Measurements from ENCODE around the gene CEP152. TPM values are rescaled to one million over a fixed set of nuclear protein-coding genes. Genes with fewer than 3 reads are reported as not detected.

CEP152 gene
- total and polyA plus RNA-seq, 10 of the 15 experiments (the other 5 are each of a cell fraction or from before 2014, with no cell fraction given), result 5.3 to 22.6 (median 14.2) TPM

GRCh38 chr15:48781481-48782081, 29.3 kb downstream of the CEP152 start (continued):
- no peak for TF ChIP-seq SKIL (IDR thresholded peaks at IDR 0.05; ENCODE audit: low read depth, poor library complexity, severe bottlenecking)
- TF ChIP-seq TCF12 (IDR thresholded peaks at IDR 0.05; ENCODE audit: low read depth, low read length), result no peak
- TF ChIP-seq ZNF24 (IDR thresholded peaks at IDR 0.05), result no peak
- no peak for TF ChIP-seq SP1 (IDR thresholded peaks at IDR 0.05; ENCODE audit: low read depth, low read length)
- TF ChIP-seq E2F8 (IDR thresholded peaks at IDR 0.05; ENCODE audit: low read depth, partially characterized antibody), result no peak
- no peak for TF ChIP-seq RCOR1 (conservative IDR thresholded peaks at IDR 0.05; ENCODE audit: low read depth, low read length)

- SMC1A ChIA-PET (ENCODE audit: uncharacterized antibody, unreplicated experiment), result no interaction called here
- CTCF ChIA-PET, result no interaction called here
- TF ChIP-seq BCLAF1 (IDR thresholded peaks at IDR 0.05) (no peak), MTA2 (IDR thresholded peaks at IDR 0.05; ENCODE audit: low read depth) (no peak), ZBTB33 (IDR thresholded peaks at IDR 0.05) (no peak), BACH1 (IDR thresholded peaks at IDR 0.05; ENCODE audit: borderline replicate concordance) (no peak), PAX8 (IDR thresholded peaks at IDR 0.05) (no peak), MYB (IDR thresholded peaks at IDR 0.05; ENCODE audit: borderline replicate concordance, low read depth, low read length) (no peak), JUND (IDR thresholded peaks at IDR 0.05; ENCODE audit: low read depth, low read length) (no peak), POLR2AphosphoS5 (IDR thresholded peaks at IDR 0.05; ENCODE audit: low read length) (no peak)
These were observed 29.9 kb downstream of the CEP152 start for GRCh38 chr15:48781017-48781416.

More at GRCh38 chr15:48781017-48781416, 29.9 kb downstream of the CEP152 start:
- Histone ChIP-seq H3K4me2 (ENCODE audit: control insufficient read depth, insufficient read depth) (no peak overlapping the region), H3K79me2 (ENCODE audit: control insufficient read depth, insufficient read depth, low read length) (no peaks in the 10 kb centered on the region), H3K27me3 (replicated peaks in 1 of 2; ENCODE audit: control insufficient read depth in 2 of 2, insufficient read depth in 2 of 2, low read length in 1 of 2) (no peaks in the 10 kb centered on the region), H3K4me1 (ENCODE audit: control insufficient read depth, insufficient read depth, low read length) (no peaks in the 10 kb centered on the region), H3K9me3 (replicated peaks; ENCODE audit: control insufficient read depth, insufficient read depth, low read length) (no peaks in the 10 kb centered on the region), H3K9ac (ENCODE audit: control insufficient read depth, insufficient read depth, low read length) (no peak overlapping the region), H3K4me3 (no peak overlapping the region), H3K27ac (ENCODE audit: control insufficient read depth, insufficient read depth) (no peak overlapping the region), H3K36me3 (ENCODE audit: control insufficient read depth in 2 of 2, insufficient read depth in 2 of 2, low read length in 1 of 2) (peaks cover 3 to 9% of the 10 kb centered on the region in 2 experiments), H4K20me1 (ENCODE audit: control insufficient read depth, insufficient read depth) (no peaks in the 10 kb centered on the region), H2AFZ (ENCODE audit: control insufficient read depth, low read depth, low read length) (no peak overlapping the region)
- ATAC-seq (no peak), DNase-seq (ENCODE audit: low read depth, low spot score) (no peak), FAIRE-seq (no peak)
- ChIA-PET POLR2A (no interaction called here), RAD21 (ENCODE audit: unreplicated experiment) (no interaction called here)
- BruUV-seq (replicated peaks), result no TSS peak
- 93% methylated on average over 2 of the region's 2 CpGs for WGBS (ENCODE audit: insufficient coverage, insufficient replicate concordance, low lambda C conversion rate, missing lambda C conversion rate)
- in situ Hi-C loops (cut with MboI), result no loop called here
- intact Hi-C loops (cut with micrococcal nuclease; ENCODE audit: unreplicated experiment), result no loop called here
